DOHH2 (cell line): Measurements from ENCODE around the gene ALG12.

ENCODE experiments used
- H3F3A ChIP-seq: fragments of 200-600 bp; sonication (generic), shearing (Covaris generic); 2 replicates; pipeline ENCODE4 v1.6.0; 2016; ENCODE audit warnings: antibody characterized with exemption, mild to moderate bottlenecking; ENCODE audit not compliant: control insufficient read depth, insufficient read depth
- H3K27ac ChIP-seq: fragments of 200-600 bp; sonication (generic); 2 replicates; pipeline ENCODE4 v1.5.1; 2014; ENCODE audit warnings: low read depth, mild to moderate bottlenecking, low read length, moderate library complexity
- H3K27me3 ChIP-seq: fragments of 200-600 bp; sonication (generic); 2 replicates; pipeline ENCODE4 v1.6.1; 2014; ENCODE audit warnings: mild to moderate bottlenecking, low read length, mixed read lengths; ENCODE audit not compliant: control insufficient read depth
- H3K36me3 ChIP-seq: fragments of 200-600 bp; sonication (generic); 2 replicates; pipeline ENCODE4 v1.6.1; 2014; ENCODE audit warnings: mild to moderate bottlenecking, low read length, moderate library complexity, mixed read lengths; ENCODE audit not compliant: control insufficient read depth
- H3K4me1 ChIP-seq: fragments of 200-600 bp; sonication (generic); 2 replicates; pipeline ENCODE4 v1.6.1; 2014; ENCODE audit warnings: mild to moderate bottlenecking, low read length, mixed read lengths; ENCODE audit not compliant: control insufficient read depth
- H3K4me2 ChIP-seq: fragments of 200-600 bp; sonication (generic); 2 replicates; pipeline ENCODE4 v1.6.0; 2014; ENCODE audit warnings: mild to moderate bottlenecking, low read length, moderate library complexity
- H3K4me3 ChIP-seq: fragments of 200-600 bp; sonication (generic); 2 replicates; pipeline ENCODE4 v1.5.1; 2014; ENCODE audit warnings: mild to moderate bottlenecking, low read length, mixed read lengths
- H3K79me2 ChIP-seq: fragments of 200-600 bp; sonication (generic); 2 replicates; pipeline ENCODE4 v1.6.1; 2014; ENCODE audit warnings: mild to moderate bottlenecking, low read length, mixed read lengths; ENCODE audit not compliant: control insufficient read depth
- H3K9me2 ChIP-seq: fragments of 200-600 bp; sonication (generic); replicated peaks from 2 replicates; pipeline ENCODE4 v1.6.1; 2014; ENCODE audit warnings: mild to moderate bottlenecking, low read length, mixed read lengths; ENCODE audit not compliant: control insufficient read depth
- H3K9me3 ChIP-seq: fragments of 200-600 bp; sonication (generic); 2 replicates; pipeline ENCODE4 v1.6.1; 2014; ENCODE audit warnings: antibody characterized with exemption, low read length, mixed read lengths; ENCODE audit not compliant: control insufficient read depth, insufficient read depth
- H4K20me1 ChIP-seq: fragments of 200-600 bp; sonication (generic); 2 replicates; pipeline ENCODE4 v1.6.0; 2014; ENCODE audit warnings: low read depth, mild to moderate bottlenecking, antibody characterized with exemption, low read length, moderate library complexity; ENCODE audit not compliant: control insufficient read depth, insufficient read depth
- EZH2phosphoT487 ChIP-seq: fragments of 200-600 bp; sonication (generic); IDR thresholded peaks from 2 replicates; pipeline ENCODE4 v1.6.1; 2017; ENCODE audit warnings: borderline replicate concordance, mild to moderate bottlenecking, antibody characterized with exemption, low read length, moderate library complexity, mixed read lengths
- TF ChIP-seq, protein P1 (sequence below): fragments of 200-600 bp; sonication (generic); IDR thresholded peaks from one replicate; pipeline ENCODE4 v1.5.1; 2014; ENCODE audit warnings: antibody characterized with exemption, mild to moderate bottlenecking, low read depth, low read length; ENCODE audit not compliant: poor library complexity, severe bottlenecking

ALG12 gene

DNA sequence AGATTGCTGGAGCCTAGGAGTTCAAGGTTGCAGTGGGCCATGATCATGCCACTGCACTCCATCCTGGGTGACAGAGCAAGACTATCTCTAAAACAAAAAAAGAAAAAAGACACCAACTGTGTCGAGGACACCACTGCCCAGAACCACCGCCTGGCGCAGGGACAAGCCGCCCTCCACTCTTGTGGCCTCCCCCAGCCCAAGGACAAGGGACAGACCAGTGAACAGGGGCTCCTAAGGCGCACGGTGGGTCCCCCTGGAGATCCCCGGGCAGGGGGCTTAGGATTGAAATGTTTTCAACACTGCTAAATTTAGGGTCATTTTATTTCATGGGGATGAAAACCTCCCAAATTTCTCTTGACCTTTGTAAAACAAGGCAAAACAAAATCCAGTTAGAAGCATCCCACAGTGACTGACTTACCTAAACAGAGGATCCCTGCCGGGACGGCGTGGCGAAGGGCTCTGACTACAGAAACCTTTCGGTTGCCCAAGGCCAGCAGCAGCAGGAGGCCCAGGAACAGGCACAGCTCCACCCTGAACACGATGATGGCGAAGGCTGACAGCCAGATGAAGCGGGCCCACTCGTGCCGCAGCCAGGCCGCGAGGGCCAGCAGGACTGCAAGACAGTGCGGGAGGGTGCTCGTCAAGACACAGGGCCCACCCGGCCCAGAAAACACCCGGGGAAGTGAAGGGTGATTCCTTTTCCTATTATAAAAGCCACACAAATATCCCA lies 8.6 kb downstream of the ALG12 start:
- peaks cover 41% of the 10 kb centered on the region for H3K36me3 ChIP-seq
- no peak overlapping the region for H3K4me3 ChIP-seq
- peaks cover 17% of the 10 kb centered on the region for H3K79me2 ChIP-seq
- H3K27ac ChIP-seq = no peak overlapping the region
- H3K9me3 ChIP-seq = no peaks in the 10 kb centered on the region
- H3K9me2 ChIP-seq = no peaks in the 10 kb centered on the region
- H3F3A ChIP-seq = no peaks in the 10 kb centered on the region
- H4K20me1 ChIP-seq = no peaks in the 10 kb centered on the region
- H3K4me1 ChIP-seq = no peaks in the 10 kb centered on the region
- no peak overlapping the region for H3K4me2 ChIP-seq
- TF ChIP-seq EZH2phosphoT487 = no peak
- TF ChIP-seq, protein P1, sequence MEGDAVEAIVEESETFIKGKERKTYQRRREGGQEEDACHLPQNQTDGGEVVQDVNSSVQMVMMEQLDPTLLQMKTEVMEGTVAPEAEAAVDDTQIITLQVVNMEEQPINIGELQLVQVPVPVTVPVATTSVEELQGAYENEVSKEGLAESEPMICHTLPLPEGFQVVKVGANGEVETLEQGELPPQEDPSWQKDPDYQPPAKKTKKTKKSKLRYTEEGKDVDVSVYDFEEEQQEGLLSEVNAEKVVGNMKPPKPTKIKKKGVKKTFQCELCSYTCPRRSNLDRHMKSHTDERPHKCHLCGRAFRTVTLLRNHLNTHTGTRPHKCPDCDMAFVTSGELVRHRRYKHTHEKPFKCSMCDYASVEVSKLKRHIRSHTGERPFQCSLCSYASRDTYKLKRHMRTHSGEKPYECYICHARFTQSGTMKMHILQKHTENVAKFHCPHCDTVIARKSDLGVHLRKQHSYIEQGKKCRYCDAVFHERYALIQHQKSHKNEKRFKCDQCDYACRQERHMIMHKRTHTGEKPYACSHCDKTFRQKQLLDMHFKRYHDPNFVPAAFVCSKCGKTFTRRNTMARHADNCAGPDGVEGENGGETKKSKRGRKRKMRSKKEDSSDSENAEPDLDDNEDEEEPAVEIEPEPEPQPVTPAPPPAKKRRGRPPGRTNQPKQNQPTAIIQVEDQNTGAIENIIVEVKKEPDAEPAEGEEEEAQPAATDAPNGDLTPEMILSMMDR = no peak
- H3K27me3 ChIP-seq = no peaks in the 10 kb centered on the region

DNA sequence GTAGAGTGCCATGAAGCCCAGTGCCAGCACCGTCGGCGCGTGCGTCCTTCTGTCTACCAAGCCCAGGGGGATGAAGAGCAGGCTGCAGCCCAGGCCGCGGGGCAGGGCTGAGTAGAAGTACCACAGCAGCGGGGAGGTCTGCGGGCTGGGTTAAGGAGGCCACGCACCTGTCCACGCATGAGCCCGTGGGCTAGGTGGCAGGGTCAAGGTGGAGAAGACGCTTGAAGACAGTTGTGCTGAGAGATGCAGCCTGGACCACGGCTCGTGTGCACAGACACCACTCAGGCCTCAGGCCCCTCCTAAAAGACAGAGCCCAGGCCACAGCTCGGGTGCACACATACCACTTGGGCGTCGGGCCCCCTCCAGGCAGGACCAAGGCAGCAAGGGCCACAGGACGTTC lies 10.4 kb downstream of the ALG12 start:
- Histone ChIP-seq H3F3A (no peaks in the 10 kb centered on the region), H3K4me3 (no peak overlapping the region), H3K4me1 (no peaks in the 10 kb centered on the region), H4K20me1 (no peaks in the 10 kb centered on the region), H3K27me3 (no peaks in the 10 kb centered on the region), H3K9me2 (no peaks in the 10 kb centered on the region), H3K9me3 (no peaks in the 10 kb centered on the region; the same call in 1 of the 2 replicates), H3K4me2 (no peak overlapping the region), H3K36me3 (peaks cover 45% of the 10 kb centered on the region), H3K79me2 (peaks cover 9% of the 10 kb centered on the region), H3K27ac (no peak overlapping the region)
- TF ChIP-seq EZH2phosphoT487 = no peak
- TF ChIP-seq, protein P1 = no peak

DNA sequence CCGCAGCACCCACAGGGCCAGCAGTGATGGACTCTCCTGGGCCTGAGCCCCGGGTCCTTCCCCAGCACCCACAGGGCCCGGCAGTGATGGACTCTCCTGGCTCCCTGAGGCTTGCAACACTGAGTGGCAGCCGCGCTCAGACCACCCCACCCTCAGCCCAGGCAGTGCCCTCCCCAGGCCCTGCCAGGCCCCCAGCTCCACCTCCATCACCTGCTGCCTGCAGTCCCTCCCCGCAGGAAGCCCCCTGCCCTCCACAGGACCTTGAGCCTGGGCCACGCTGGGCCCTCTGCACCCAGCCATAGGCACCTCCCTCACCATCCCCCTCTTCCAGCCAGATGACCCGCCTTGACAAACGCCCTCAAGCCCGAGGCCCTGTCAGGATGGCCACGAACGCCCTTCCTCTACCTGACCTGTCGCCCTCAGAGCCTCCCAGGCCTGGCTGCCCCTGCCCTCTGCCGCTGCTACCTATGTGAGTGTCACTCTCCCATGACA lies 11.4 kb downstream of the ALG12 start:
- no peaks in the 10 kb centered on the region for H4K20me1 ChIP-seq
- no peak overlapping the region for H3K27ac ChIP-seq
- TF ChIP-seq, protein P1 = no peak
- no peak for TF ChIP-seq EZH2phosphoT487

More for the DNA sequence above, 11.4 kb downstream of the ALG12 start:
- Histone ChIP-seq H3K27me3 (no peaks in the 10 kb centered on the region), H3K36me3 (peaks cover 43% of the 10 kb centered on the region), H3K9me3 (peaks cover under 1% of the 10 kb centered on the region; the same call in 1 of the 2 replicates), H3K4me2 (no peak overlapping the region), H3F3A (no peaks in the 10 kb centered on the region), H3K9me2 (no peaks in the 10 kb centered on the region), H3K4me1 (no peaks in the 10 kb centered on the region), H3K79me2 (peaks cover 9% of the 10 kb centered on the region), H3K4me3 (no peak overlapping the region)
